NT2/D1 (cell line): Measurements from ENCODE around the gene PGPEP1.

Experiments
- SUZ12 ChIP-seq: IDR thresholded peaks from 2 replicates; pipeline ENCODE4 v1.6.1; 2011; ENCODE audit not compliant: insufficient read length, insufficient read depth; ENCODE audit errors: extremely low read depth
- ZNF274 ChIP-seq: IDR thresholded peaks from 2 replicates; pipeline ENCODE4 v1.6.1; 2011; ENCODE audit warnings: mild to moderate bottlenecking, low read depth, low read length

GRCh38 chr19:18338541-18338940 lies 1.9 kb upstream of the PGPEP1 start:
- TF ChIP-seq ZNF274 (no peak), SUZ12 (no peak)
